ENCODE results near the gene SLC1A3.

Gene SLC1A3

GRCh38 chr5:36605241-36605640, 1.2 kb upstream of the SLC1A3 start:
- no peak for TF ChIP-seq EZH2phosphoT487 (IDR thresholded peaks at IDR 0.05; ENCODE audit: borderline replicate concordance)
- TF ChIP-seq, protein P1, sequence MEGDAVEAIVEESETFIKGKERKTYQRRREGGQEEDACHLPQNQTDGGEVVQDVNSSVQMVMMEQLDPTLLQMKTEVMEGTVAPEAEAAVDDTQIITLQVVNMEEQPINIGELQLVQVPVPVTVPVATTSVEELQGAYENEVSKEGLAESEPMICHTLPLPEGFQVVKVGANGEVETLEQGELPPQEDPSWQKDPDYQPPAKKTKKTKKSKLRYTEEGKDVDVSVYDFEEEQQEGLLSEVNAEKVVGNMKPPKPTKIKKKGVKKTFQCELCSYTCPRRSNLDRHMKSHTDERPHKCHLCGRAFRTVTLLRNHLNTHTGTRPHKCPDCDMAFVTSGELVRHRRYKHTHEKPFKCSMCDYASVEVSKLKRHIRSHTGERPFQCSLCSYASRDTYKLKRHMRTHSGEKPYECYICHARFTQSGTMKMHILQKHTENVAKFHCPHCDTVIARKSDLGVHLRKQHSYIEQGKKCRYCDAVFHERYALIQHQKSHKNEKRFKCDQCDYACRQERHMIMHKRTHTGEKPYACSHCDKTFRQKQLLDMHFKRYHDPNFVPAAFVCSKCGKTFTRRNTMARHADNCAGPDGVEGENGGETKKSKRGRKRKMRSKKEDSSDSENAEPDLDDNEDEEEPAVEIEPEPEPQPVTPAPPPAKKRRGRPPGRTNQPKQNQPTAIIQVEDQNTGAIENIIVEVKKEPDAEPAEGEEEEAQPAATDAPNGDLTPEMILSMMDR (conservative IDR thresholded peaks at IDR 0.05; ENCODE audit: low read length) = no peak
- H2AFZ ChIP-seq (ENCODE audit: low read length) = no peak overlapping the region
- H3K79me2 ChIP-seq (ENCODE audit: insufficient read depth, low read length) = no peaks in the 10 kb centered on the region
- no peaks in the 10 kb centered on the region for H3K27me3 ChIP-seq (ENCODE audit: insufficient read depth, low read length, poor library complexity, severe bottlenecking)
- no peak overlapping the region for H3K9ac ChIP-seq (ENCODE audit: low read depth, low read length, poor library complexity, severe bottlenecking)
- H3K4me3 ChIP-seq (ENCODE audit: low read length, poor library complexity, severe bottlenecking) = no peak overlapping the region
- no peaks in the 10 kb centered on the region for H3K9me3 ChIP-seq (ENCODE audit: insufficient read depth, low read depth, low read length)
- H3F3A ChIP-seq (ENCODE audit: low read depth) = no peaks in the 10 kb centered on the region
- H3K4me1 ChIP-seq (ENCODE audit: insufficient read depth, low read length, poor library complexity, severe bottlenecking) = peaks cover 9% of the 10 kb centered on the region
- H3K4me2 ChIP-seq (ENCODE audit: low read depth, low read length, poor library complexity, severe bottlenecking) = no peak overlapping the region
- H3K9me2 ChIP-seq (replicated peaks; ENCODE audit: low read depth, low read length) = no peaks in the 10 kb centered on the region
- no peaks in the 10 kb centered on the region for H4K20me1 ChIP-seq (ENCODE audit: insufficient read depth, low read length, poor library complexity, severe bottlenecking)
- H3K36me3 ChIP-seq (ENCODE audit: insufficient read depth, low read length) = no peaks in the 10 kb centered on the region

DNA sequence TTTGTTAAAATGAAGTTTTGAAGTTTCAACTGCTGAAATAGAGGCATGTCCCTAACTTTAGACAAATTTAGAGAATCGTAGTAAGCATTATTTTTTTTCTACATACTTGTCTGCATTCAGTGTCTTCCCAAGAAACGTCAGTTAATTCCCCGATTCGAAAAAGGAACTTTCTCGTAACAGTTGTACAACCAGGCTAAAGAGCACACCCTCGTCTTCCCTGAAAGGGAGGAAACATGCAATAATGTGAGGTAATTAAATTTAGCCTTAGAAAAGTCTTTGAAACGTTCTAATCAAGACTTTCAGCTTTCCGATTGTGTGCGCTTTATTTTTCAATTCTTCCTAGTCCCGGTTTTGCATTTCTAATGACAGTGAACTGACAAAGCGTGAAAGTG, 374 bp upstream of the SLC1A3 start:
- peaks cover 9% of the 10 kb centered on the region for H3K4me1 ChIP-seq (ENCODE audit: insufficient read depth, low read length, poor library complexity, severe bottlenecking)
- no peaks in the 10 kb centered on the region for H3K79me2 ChIP-seq (ENCODE audit: insufficient read depth, low read length)
- no peaks in the 10 kb centered on the region for H3K9me2 ChIP-seq (replicated peaks; ENCODE audit: low read depth, low read length)
- TF ChIP-seq, protein P1 (conservative IDR thresholded peaks at IDR 0.05; ENCODE audit: low read length) = no peak
- TF ChIP-seq EZH2phosphoT487 (IDR thresholded peaks at IDR 0.05; ENCODE audit: borderline replicate concordance) = no peak
- H4K20me1 ChIP-seq (ENCODE audit: insufficient read depth, low read length, poor library complexity, severe bottlenecking) = no peaks in the 10 kb centered on the region
- peak overlapping the region; percentile 84 for H2AFZ ChIP-seq (ENCODE audit: low read length)
- no peaks in the 10 kb centered on the region for H3F3A ChIP-seq (ENCODE audit: low read depth)
- H3K9me3 ChIP-seq (ENCODE audit: insufficient read depth, low read depth, low read length) = no peaks in the 10 kb centered on the region
- H3K9ac ChIP-seq (ENCODE audit: low read depth, low read length, poor library complexity, severe bottlenecking) = peak overlapping the region; percentile 38
- peak overlapping the region; percentile 70 for H3K4me2 ChIP-seq (ENCODE audit: low read depth, low read length, poor library complexity, severe bottlenecking)
- H3K27me3 ChIP-seq (ENCODE audit: insufficient read depth, low read length, poor library complexity, severe bottlenecking) = no peaks in the 10 kb centered on the region
- peak overlapping the region; percentile 70 for H3K4me3 ChIP-seq (ENCODE audit: low read length, poor library complexity, severe bottlenecking)
- no peaks in the 10 kb centered on the region for H3K36me3 ChIP-seq (ENCODE audit: insufficient read depth, low read length)

GRCh38 chr5:36607114-36607571, 737 bp downstream of the SLC1A3 start:
- Histone ChIP-seq H3K27me3 (ENCODE audit: insufficient read depth, low read length, poor library complexity, severe bottlenecking) (no peaks in the 10 kb centered on the region), H4K20me1 (ENCODE audit: insufficient read depth, low read length, poor library complexity, severe bottlenecking) (no peaks in the 10 kb centered on the region), H3K9me3 (ENCODE audit: insufficient read depth, low read depth, low read length) (no peaks in the 10 kb centered on the region), H3K9me2 (replicated peaks; ENCODE audit: low read depth, low read length) (no peaks in the 10 kb centered on the region), H3K9ac (ENCODE audit: low read depth, low read length, poor library complexity, severe bottlenecking) (peak overlapping the region; percentile 38), H3K4me3 (ENCODE audit: low read length, poor library complexity, severe bottlenecking) (peak overlapping the region; percentile 70), H3K79me2 (ENCODE audit: insufficient read depth, low read length) (no peaks in the 10 kb centered on the region), H3K36me3 (ENCODE audit: insufficient read depth, low read length) (no peaks in the 10 kb centered on the region), H2AFZ (ENCODE audit: low read length) (peak overlapping the region; percentile 84; the same call in 1 of the 2 replicates), H3K4me2 (ENCODE audit: low read depth, low read length, poor library complexity, severe bottlenecking) (peak overlapping the region; percentile 70), H3K4me1 (ENCODE audit: insufficient read depth, low read length, poor library complexity, severe bottlenecking) (peaks cover 9% of the 10 kb centered on the region), H3F3A (ENCODE audit: low read depth) (no peaks in the 10 kb centered on the region)
- TF ChIP-seq EZH2phosphoT487 (IDR thresholded peaks at IDR 0.05; ENCODE audit: borderline replicate concordance) = no peak
- TF ChIP-seq, protein P1 (conservative IDR thresholded peaks at IDR 0.05; ENCODE audit: low read length) = no peak
